Upper lobe of left lung (tissue), 6 donors: ENCODE measurements around the gene RYR1. TPM values are rescaled to one million over a fixed set of nuclear protein-coding genes. Genes with fewer than 3 reads are reported as not detected.

Experiments used
- ATAC-seq, 2 donors: fragments of 200-7000 bp; cut with Tn5 transposase; one replicate each; pipeline ENCODE4 v1.9.1; 2022; ENCODE audit warnings: mild to moderate bottlenecking in 2 of 2, moderate library complexity in 2 of 2; ENCODE audit not compliant: low FRiP score in 2 of 2
- DNase-seq, 2 donors: peaks; one replicate each; pipeline ENCODE4 v3.0.0-alpha.2; 2019 to 2020
- H3K27ac ChIP-seq, 4 donors: fragments of 200-600 bp; sonication (generic); one replicate each; pipeline ENCODE4 v1.5.1; 2016 to 2019
- H3K27me3 ChIP-seq, 4 donors: fragments of 200-600 bp; sonication (generic); one replicate each; pipeline ENCODE4 v1.5.1; 2017 to 2019
- H3K36me3 ChIP-seq, 4 donors: fragments of 200-600 bp; sonication (generic); one replicate each; pipeline ENCODE4 v1.5.1; 2016 to 2019
- H3K4me1 ChIP-seq, 4 donors: fragments of 200-600 bp; sonication (generic); one replicate each; pipeline ENCODE4 v1.5.1; 2018 to 2019
- H3K4me3 ChIP-seq, 4 donors: fragments of 200-600 bp; sonication (generic); one replicate each; pipeline ENCODE4 v1.5.1; 2017 to 2019; ENCODE audit warnings: mild to moderate bottlenecking in 2 of 4, moderate library complexity in 1 of 4
- H3K9me3 ChIP-seq, 4 donors: fragments of 200-600 bp; sonication (generic); one replicate each; pipeline ENCODE4 v1.5.1; 2018 to 2019
- EP300 ChIP-seq, 4 donors: sonication (generic); formaldehyde crosslinking; IDR thresholded peaks; one replicate each; pipeline ENCODE4 v1.5.1; 2017; ENCODE audit warnings: antibody characterized with exemption in 4 of 4, control low read depth in 2 of 4
- POLR2A ChIP-seq, 4 donors: fragments of 450-650 bp; IDR thresholded peaks; one replicate each; pipeline ENCODE4 v1.5.1; 2016 to 2017; ENCODE audit warnings: antibody characterized with exemption in 4 of 4, mild to moderate bottlenecking in 2 of 4
- POLR2AphosphoS5 ChIP-seq, 2 donors: sonication (generic); formaldehyde crosslinking; IDR thresholded peaks; one replicate each; pipeline ENCODE4 v1.5.1; 2017; ENCODE audit warnings: antibody characterized with exemption in 2 of 2
- WGBS, 2 donors: methylation state at CpG; one replicate each; pipeline ENCODE4 v1.1.5; 2017 to 2018; 5-methylcytosine and 5-hydroxymethylcytosine counted together
- total RNA-seq, 6 donors: library from RNA; depleted of rRNA in 4 of 6; stranded (reverse); fragments of >200 nt in 4 of 6; gene quantifications; one replicate each; pipeline versions ENCODE4 v1.1.0 to v1.2.1, GENCODE V29; 2016 to 2021
- TF ChIP-seq, protein P1 (sequence below), 6 experiments: fragments of 450-650 bp in 4 of 6; fragments of 200-600 bp in 2 of 6; sonication (generic) in 2 of 6; IDR thresholded peaks; one replicate each; pipeline ENCODE4 v1.5.1; 2016 to 2019; ENCODE audit warnings: antibody characterized with exemption in 6 of 6
- donor health status: DM: no; HTN: no; CAD: no; lungs with moderate emphysema.
- donor health status: DM: no; HTN: yes; CAD: no; lungs with severe emphysema.

RYR1 gene
- total RNA-seq, 6 donors from 2014 or later: 1.1 to 22.0 (median 5.5) TPM

DNA sequence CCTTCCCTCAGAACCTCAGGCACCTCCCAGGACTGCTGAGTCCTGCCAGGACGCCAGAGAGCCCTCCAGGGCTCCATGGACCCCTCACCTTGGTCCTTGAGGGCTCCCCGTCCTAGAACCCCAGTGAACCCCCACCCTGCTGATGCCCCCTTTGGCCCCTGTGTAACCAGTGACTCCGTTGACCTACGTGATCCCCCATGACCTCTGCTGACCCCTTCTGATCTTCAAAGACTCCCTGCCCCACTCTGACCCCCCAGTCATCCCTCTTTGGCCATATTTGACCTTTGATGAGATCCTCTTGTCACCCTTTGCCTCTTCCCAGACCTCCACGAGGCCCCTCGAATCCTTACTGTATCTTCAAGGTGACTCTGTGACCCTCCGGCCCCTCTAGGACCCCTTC lies 92.9 kb downstream of the RYR1 start:
- DNase-seq (no peak), ATAC-seq (no peak)
- H3K27ac ChIP-seq: no peak overlapping the region
- no peaks in the 10 kb centered on the region for H3K4me1 ChIP-seq
- H3K9me3 ChIP-seq: no peaks in the 10 kb centered on the region
- 85 to 90% methylated on average over 6 to 7 of the region's 7 CpGs for WGBS, 2 donors
- H3K4me3 ChIP-seq: no peak overlapping the region
- H3K36me3 ChIP-seq: no peaks in the 10 kb centered on the region
- H3K27me3 ChIP-seq: no peaks in the 10 kb centered on the region
- TF ChIP-seq POLR2A (IDR thresholded peaks at IDR 0.05): no peak
- no peak for TF ChIP-seq EP300 (IDR thresholded peaks at IDR 0.05)
- TF ChIP-seq, protein P1, sequence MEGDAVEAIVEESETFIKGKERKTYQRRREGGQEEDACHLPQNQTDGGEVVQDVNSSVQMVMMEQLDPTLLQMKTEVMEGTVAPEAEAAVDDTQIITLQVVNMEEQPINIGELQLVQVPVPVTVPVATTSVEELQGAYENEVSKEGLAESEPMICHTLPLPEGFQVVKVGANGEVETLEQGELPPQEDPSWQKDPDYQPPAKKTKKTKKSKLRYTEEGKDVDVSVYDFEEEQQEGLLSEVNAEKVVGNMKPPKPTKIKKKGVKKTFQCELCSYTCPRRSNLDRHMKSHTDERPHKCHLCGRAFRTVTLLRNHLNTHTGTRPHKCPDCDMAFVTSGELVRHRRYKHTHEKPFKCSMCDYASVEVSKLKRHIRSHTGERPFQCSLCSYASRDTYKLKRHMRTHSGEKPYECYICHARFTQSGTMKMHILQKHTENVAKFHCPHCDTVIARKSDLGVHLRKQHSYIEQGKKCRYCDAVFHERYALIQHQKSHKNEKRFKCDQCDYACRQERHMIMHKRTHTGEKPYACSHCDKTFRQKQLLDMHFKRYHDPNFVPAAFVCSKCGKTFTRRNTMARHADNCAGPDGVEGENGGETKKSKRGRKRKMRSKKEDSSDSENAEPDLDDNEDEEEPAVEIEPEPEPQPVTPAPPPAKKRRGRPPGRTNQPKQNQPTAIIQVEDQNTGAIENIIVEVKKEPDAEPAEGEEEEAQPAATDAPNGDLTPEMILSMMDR (IDR thresholded peaks at IDR 0.05): no peak
- TF ChIP-seq POLR2AphosphoS5 (IDR thresholded peaks at IDR 0.05): no peak

DNA sequence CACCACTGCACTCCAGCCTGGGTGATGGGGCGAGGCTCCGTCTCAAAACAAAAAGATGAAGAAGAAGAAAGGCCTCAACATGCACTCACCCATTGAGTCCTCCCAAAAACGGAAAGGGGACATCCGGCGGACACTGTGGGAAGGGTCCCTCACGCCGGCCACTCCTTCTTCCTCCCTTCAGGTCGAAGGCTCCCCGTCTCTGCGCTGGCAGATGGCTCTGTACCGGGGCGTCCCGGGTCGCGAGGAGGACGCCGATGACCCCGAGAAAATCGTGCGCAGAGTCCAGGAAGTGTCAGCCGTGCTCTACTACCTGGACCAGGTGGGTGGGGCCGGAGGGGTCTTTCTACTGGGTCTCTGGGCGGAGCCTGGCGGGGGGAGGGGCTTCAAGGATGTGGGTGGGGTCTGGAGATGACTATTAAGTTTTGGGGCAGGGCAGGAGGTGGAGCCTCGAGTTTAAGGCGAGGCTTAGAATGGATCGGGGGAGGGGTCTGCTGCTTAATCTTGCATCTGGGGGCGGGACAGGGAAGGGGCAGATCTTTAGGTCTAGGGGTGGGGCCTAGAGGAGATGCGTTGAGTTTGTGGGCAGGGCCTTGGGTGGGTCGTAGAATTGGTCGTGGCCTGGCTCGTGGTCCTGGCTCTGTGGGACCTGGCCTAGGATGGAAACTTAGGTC lies 94.1 kb downstream of the RYR1 start:
- TF ChIP-seq POLR2AphosphoS5 (IDR thresholded peaks at IDR 0.05) (no peak), EP300 (IDR thresholded peaks at IDR 0.05) (no peak), POLR2A (IDR thresholded peaks at IDR 0.05) (no peak)
- TF ChIP-seq, protein P1 (IDR thresholded peaks at IDR 0.05): no peak
- Histone ChIP-seq H3K4me3 (no peak overlapping the region), H3K9me3 (no peaks in the 10 kb centered on the region), H3K36me3 (no peaks in the 10 kb centered on the region), H3K4me1 (no peaks in the 10 kb centered on the region), H3K27me3 (no peaks in the 10 kb centered on the region), H3K27ac (no peak overlapping the region)
- DNase-seq (peak in 1 of 2 donors; percentile 60), ATAC-seq (no peak)
- WGBS, 2 donors: 62 to 83% methylated on average over 31 to 32 of the region's 32 CpGs

DNA sequence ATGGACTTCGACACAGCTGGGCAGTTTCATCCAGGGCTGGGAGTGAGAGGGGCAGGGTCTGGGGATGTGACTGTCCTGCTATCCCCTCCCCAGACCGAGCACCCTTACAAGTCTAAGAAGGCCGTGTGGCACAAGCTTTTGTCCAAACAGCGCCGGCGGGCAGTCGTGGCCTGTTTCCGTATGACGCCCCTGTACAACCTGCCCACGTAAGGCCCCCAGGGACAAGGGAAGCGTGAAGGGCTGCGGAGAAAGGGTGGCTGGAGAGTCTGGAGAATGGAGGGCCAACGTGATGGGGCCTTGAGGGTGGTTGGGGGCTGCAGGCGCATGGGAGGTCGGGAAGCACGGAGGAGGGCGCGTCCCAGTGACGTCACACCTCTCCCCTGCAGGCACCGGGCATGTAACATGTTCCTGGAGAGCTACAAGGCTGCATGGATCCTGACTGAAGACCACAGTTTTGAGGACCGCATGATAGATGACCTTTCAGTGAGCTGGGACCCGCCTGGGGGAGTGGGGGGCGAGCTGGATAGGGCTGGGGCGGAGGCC lies 94.8 kb downstream of the RYR1 start:
- TF ChIP-seq POLR2AphosphoS5 (IDR thresholded peaks at IDR 0.05) (no peak), POLR2A (IDR thresholded peaks at IDR 0.05) (no peak), EP300 (IDR thresholded peaks at IDR 0.05) (no peak)
- TF ChIP-seq, protein P1 (IDR thresholded peaks at IDR 0.05): no peak
- Histone ChIP-seq H3K9me3 (no peaks in the 10 kb centered on the region), H3K36me3 (no peaks in the 10 kb centered on the region), H3K27me3 (no peaks in the 10 kb centered on the region), H3K27ac (no peak overlapping the region), H3K4me3 (no peak overlapping the region), H3K4me1 (no peaks in the 10 kb centered on the region)
- WGBS, 2 donors: 79 to 83% methylated on average over 24 of the region's 24 CpGs
- DNase-seq (peak in 1 of 2 donors; percentile 66), ATAC-seq (no peak)

DNA sequence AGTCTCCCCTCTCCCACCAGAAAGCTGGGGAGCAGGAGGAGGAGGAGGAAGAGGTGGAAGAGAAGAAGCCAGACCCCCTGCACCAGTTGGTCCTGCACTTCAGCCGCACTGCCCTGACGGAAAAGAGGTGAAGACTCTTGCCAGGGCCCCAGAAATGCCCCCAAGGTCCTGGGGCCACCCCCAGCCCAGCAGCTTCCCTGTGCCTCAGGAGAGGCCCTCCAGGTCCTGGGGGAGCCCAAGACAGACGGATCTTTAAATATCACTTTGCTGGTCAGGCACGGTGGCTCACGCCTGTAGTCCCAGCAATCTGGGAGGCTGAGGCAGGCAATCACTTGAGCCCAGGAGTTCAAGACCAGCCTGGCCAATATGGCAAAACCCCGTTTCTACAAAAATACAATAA lies 95.4 kb downstream of the RYR1 start:
- H3K9me3 ChIP-seq: no peaks in the 10 kb centered on the region
- H3K4me3 ChIP-seq: no peak overlapping the region
- no peak overlapping the region for H3K27ac ChIP-seq
- DNase-seq: no peak
- H3K36me3 ChIP-seq: no peaks in the 10 kb centered on the region
- ATAC-seq: no peak
- WGBS, 2 donors: 85 to 95% methylated on average over 4 to 6 of the region's 6 CpGs
- H3K4me1 ChIP-seq: no peaks in the 10 kb centered on the region
- no peaks in the 10 kb centered on the region for H3K27me3 ChIP-seq
- TF ChIP-seq, protein P1 (IDR thresholded peaks at IDR 0.05): no peak
- TF ChIP-seq POLR2AphosphoS5 (IDR thresholded peaks at IDR 0.05) (no peak), EP300 (IDR thresholded peaks at IDR 0.05) (no peak), POLR2A (IDR thresholded peaks at IDR 0.05) (no peak)

DNA sequence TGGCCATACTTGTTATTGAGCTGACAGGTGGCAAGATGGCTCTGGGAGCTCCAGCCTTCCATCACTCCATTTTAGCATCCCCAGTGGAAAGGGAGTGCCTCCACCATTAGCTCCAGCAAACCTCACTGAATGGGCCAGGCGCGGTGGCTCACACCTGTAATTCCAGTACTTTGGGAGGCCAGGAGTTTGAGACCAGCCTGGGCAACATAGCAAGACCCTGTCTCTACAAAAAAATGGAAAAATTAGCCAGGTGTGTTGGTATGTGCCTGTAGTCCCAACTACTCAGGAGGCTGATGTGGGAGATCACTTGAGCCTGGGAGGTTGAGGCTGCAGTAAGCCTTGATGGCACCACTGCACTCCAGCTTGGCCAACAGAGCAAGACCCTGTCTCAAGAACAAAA lies 98.0 kb downstream of the RYR1 start:
- no peaks in the 10 kb centered on the region for H3K4me1 ChIP-seq
- H3K27ac ChIP-seq: no peak overlapping the region
- WGBS, 2 donors: 80 to 100% methylated on average over 2 of the region's 2 CpGs
- TF ChIP-seq POLR2A (IDR thresholded peaks at IDR 0.05) (no peak), POLR2AphosphoS5 (IDR thresholded peaks at IDR 0.05) (no peak), EP300 (IDR thresholded peaks at IDR 0.05) (no peak)
- TF ChIP-seq, protein P1 (IDR thresholded peaks at IDR 0.05): no peak
- H3K36me3 ChIP-seq: no peaks in the 10 kb centered on the region
- DNase-seq (no peak), ATAC-seq (no peak)
- H3K9me3 ChIP-seq: peaks cover 0 to 17% (median 12%) of the 10 kb centered on the region in 4 donors
- H3K4me3 ChIP-seq: no peak overlapping the region
- no peaks in the 10 kb centered on the region for H3K27me3 ChIP-seq
